ENCODE data around the gene LONRF3.

The LONRF3 gene

GRCh38 chrX:119040432-119040831, 66.0 kb downstream of the LONRF3 start:
- DNase-seq, result no peak

DNA sequence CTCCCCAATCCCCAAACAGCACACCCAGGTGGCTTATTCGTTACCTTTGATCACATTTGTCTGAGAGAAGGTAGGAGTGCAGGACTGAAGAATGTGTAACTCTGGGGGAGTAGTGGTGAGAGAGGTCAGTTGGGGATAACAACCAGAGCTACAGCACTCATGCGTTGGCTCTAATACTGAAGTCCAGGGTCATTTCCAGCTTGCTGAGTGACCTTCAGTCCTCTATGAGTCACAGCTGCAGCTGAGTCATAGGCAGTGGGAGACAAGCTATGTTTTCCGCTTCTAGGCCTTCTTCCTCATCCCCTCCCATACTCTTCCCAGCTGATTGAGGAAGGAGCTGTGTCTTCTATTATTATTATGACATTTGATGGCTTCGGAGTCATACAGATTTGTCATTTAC, 66.8 kb downstream of the LONRF3 start:
- no peak for DNase-seq

- DNase-seq, result no peak
These were observed 67.6 kb downstream of the LONRF3 start for GRCh38 chrX:119042040-119042439.

DNA sequence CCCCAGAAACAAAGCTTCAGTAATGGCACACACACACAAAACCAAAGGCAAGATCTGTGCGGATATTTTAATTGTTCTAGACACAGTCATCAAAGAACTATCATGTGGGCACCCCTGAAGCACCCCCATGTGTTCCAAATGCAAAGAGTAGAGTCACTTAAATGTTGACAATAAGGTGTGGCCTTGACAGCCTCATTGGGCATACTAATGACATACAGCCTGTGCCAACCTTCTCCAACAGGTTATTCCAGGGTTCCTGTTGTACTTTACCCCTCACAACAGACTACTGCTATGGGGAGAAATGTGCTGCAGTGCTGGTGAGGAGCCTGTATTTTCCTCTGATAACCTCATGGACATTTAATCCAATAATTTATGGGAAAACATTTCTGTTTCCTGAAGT, 68.6 kb downstream of the LONRF3 start:
- no peak for DNase-seq

DNA sequence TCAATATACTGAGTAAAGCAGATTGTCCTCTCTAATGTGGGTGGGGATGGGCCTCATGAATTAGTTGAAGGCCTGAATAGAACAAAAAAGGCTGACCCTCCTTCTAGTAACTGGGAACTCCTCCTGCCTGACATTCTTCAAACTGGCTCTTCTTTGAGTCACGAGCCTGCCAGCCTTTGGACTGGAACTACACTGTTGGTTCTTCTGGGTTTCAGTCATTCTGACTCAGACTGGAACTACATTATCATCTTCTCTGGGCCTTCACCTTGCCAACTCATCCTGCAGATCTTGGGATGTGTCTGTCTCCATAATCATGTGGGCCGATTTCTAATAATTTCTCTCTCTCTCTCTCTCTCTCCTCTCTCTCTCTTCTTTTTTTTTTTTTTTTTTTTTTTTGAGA, 71.5 kb downstream of the LONRF3 start:
- DNase-seq, result peak; percentile 50

- DNase-seq, result no peak
These were observed 81.3 kb downstream of the LONRF3 start for GRCh38 chrX:119055687-119056086.

- DNase-seq, result no peak
These were observed 88.4 kb downstream of the LONRF3 start for GRCh38 chrX:119062750-119063374.

DNA sequence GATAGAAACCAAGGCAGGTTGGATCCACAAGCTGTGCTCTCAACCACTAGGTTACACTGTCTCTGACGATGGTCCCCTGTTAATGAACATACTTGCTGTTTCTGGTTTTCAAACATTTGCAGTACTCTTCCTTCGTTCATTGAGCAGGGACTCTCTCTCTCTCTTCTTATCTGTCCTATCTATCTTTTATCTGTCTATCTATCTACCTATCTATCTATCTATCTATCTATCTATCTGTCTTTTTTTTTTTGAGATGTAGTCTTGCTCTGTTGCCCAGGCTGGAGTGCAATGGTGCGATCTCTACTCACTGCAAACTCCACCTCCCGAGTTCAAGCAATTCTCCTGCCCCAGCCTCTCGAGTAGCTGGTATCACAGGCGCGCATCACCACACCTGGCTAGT, 89.0 kb downstream of the LONRF3 start:
- DNase-seq, result no peak

GRCh38 chrX:119067023-119067739, 92.8 kb downstream of the LONRF3 start:
- peak; percentile 62 for DNase-seq
